ENCODE data around the gene DGKB.

DNA sequence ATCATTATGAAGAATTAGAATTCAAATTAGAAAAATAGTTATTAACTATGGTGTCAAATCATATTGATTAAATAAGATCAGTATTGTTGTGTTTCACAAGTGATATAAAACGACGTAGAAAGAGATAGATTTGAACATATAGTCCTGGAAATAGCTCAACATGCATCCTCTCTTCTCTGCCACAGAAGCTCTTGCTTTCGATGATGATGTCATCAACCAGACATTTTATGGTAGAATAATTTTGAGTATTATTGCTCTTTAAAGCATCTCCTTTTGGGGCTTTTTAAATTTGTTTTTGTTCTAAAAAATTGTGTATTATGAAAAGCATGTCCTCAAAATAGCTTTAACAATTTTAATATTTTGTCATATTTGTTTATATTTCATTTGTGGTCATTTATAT lies 95.0 kb downstream of the DGKB start:
- TF ChIP-seq, protein P1, sequence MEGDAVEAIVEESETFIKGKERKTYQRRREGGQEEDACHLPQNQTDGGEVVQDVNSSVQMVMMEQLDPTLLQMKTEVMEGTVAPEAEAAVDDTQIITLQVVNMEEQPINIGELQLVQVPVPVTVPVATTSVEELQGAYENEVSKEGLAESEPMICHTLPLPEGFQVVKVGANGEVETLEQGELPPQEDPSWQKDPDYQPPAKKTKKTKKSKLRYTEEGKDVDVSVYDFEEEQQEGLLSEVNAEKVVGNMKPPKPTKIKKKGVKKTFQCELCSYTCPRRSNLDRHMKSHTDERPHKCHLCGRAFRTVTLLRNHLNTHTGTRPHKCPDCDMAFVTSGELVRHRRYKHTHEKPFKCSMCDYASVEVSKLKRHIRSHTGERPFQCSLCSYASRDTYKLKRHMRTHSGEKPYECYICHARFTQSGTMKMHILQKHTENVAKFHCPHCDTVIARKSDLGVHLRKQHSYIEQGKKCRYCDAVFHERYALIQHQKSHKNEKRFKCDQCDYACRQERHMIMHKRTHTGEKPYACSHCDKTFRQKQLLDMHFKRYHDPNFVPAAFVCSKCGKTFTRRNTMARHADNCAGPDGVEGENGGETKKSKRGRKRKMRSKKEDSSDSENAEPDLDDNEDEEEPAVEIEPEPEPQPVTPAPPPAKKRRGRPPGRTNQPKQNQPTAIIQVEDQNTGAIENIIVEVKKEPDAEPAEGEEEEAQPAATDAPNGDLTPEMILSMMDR (IDR thresholded peaks at IDR 0.05) = no peak
- TF ChIP-seq POLR2A (IDR thresholded peaks at IDR 0.05) = no peak

Measured in adrenal gland (tissue), 5 donors.